Astrocyte (in vitro differentiated cells and primary cell): ENCODE results near the gene ANK3. TPM values are rescaled to one million over a fixed set of nuclear protein-coding genes. Genes with fewer than 3 reads are reported as not detected.

Experiments used
- DNase-seq: peaks from one replicate; pipeline ENCODE4 v3.0.0-alpha.2; 2010; ENCODE audit warnings: low read depth
- FAIRE-seq: peaks from 2 replicates; lab custom pipeline; 2011; peaks lifted over from hg19 to GRCh38; lab: Jason Lieb, UNC
- H2AFZ ChIP-seq: 2 replicates; pipeline ENCODE4 v1.6.0; 2012; ENCODE audit warnings: low read depth, low read length, inconsistent platforms
- H3K27ac ChIP-seq: 2 replicates; pipeline ENCODE4 v1.5.1; 2011; ENCODE audit warnings: low read depth, low read length, inconsistent platforms
- H3K27me3 ChIP-seq: 2 replicates; pipeline ENCODE4 v1.6.0; 2011; ENCODE audit warnings: low read length, inconsistent platforms; ENCODE audit not compliant: insufficient read depth
- H3K36me3 ChIP-seq: 2 replicates; pipeline ENCODE4 v1.5.1; 2011; ENCODE audit warnings: low read length, inconsistent platforms; ENCODE audit not compliant: insufficient read depth
- H3K4me1 ChIP-seq: 2 replicates; pipeline ENCODE4 v1.5.1; 2011; ENCODE audit warnings: low read length, inconsistent platforms; ENCODE audit not compliant: insufficient read depth
- H3K4me2 ChIP-seq: 2 replicates; pipeline ENCODE4 v1.6.0; 2012; ENCODE audit warnings: low read length, inconsistent platforms
- H3K4me3 ChIP-seq: 2 replicates; pipeline ENCODE4 v1.5.1; 2011; ENCODE audit warnings: low read depth, mild to moderate bottlenecking, low read length, inconsistent platforms; ENCODE audit not compliant: insufficient read depth
- H3K79me2 ChIP-seq: 2 replicates; pipeline ENCODE4 v1.6.0; 2012; ENCODE audit warnings: mild to moderate bottlenecking, low read length, inconsistent platforms; ENCODE audit not compliant: insufficient read depth
- H3K9ac ChIP-seq: 2 replicates; pipeline ENCODE4 v1.6.0; 2012; ENCODE audit warnings: mild to moderate bottlenecking, low read length, inconsistent platforms
- H3K9me3 ChIP-seq: 2 replicates; pipeline ENCODE4 v1.5.1; 2012; ENCODE audit warnings: low read depth, mild to moderate bottlenecking, low read length, inconsistent platforms; ENCODE audit not compliant: insufficient read depth
- H4K20me1 ChIP-seq: 2 replicates; pipeline ENCODE4 v1.6.0; 2012; ENCODE audit warnings: low read length, inconsistent platforms; ENCODE audit not compliant: insufficient read depth
- H3K27ac Mint-ChIP-seq: one replicate; pipeline ENCODE4 v1.8.0; 2021; ENCODE audit warnings: mild to moderate bottlenecking, mixed read lengths; ENCODE audit not compliant: unreplicated experiment
- H3K27me3 Mint-ChIP-seq: one replicate; pipeline ENCODE4 v1.8.0; 2021; ENCODE audit warnings: low read depth, mixed read lengths; ENCODE audit not compliant: unreplicated experiment
- H3K36me3 Mint-ChIP-seq: one replicate; pipeline ENCODE4 v1.8.0; 2021; ENCODE audit warnings: low read depth, mixed read lengths; ENCODE audit not compliant: unreplicated experiment
- H3K4me1 Mint-ChIP-seq: one replicate; pipeline ENCODE4 v1.8.0; 2021; ENCODE audit warnings: low read depth, mixed read lengths; ENCODE audit not compliant: unreplicated experiment
- H3K4me3 Mint-ChIP-seq: one replicate; pipeline ENCODE4 v1.8.0; 2021; ENCODE audit warnings: mild to moderate bottlenecking, moderate library complexity, mixed read lengths; ENCODE audit not compliant: unreplicated experiment
- H3K9me3 Mint-ChIP-seq: one replicate; pipeline ENCODE4 v1.8.0; 2021; ENCODE audit warnings: mild to moderate bottlenecking, mixed read lengths; ENCODE audit not compliant: unreplicated experiment
- CTCF ChIP-seq: IDR thresholded peaks from 2 replicates; pipeline ENCODE4 v1.5.1; 2011; ENCODE audit warnings: low read depth, mild to moderate bottlenecking, inconsistent platforms, low read length, moderate library complexity; ENCODE audit not compliant: insufficient read depth
- EZH2 ChIP-seq: IDR thresholded peaks from 2 replicates; pipeline ENCODE4 v1.6.1; 2012; ENCODE audit warnings: mild to moderate bottlenecking, low read length, inconsistent platforms; ENCODE audit not compliant: insufficient read depth
- total RNA-seq: library from RNA; stranded (reverse); gene quantifications from 2 replicates; pipeline ENCODE4 v1.2.1, GENCODE V29; 2021

ANK3 gene
- total RNA-seq, 1 donor from 2014 or later = 21.1 TPM

GRCh38 chr10:60029475-60029874, 360.2 kb downstream of the ANK3 start:
- H3K27ac Mint-ChIP-seq = no peak overlapping the region
- Histone ChIP-seq H3K27ac (no peak overlapping the region), H3K4me2 (no peak overlapping the region), H2AFZ (no peak overlapping the region), H4K20me1 (no peaks in the 10 kb centered on the region), H3K79me2 (no peaks in the 10 kb centered on the region), H3K9me3 (no peaks in the 10 kb centered on the region), H3K36me3 (no peaks in the 10 kb centered on the region), H3K27me3 (no peaks in the 10 kb centered on the region), H3K4me3 (no peak overlapping the region), H3K9ac (no peak overlapping the region), H3K4me1 (no peaks in the 10 kb centered on the region)
- no peaks in the 10 kb centered on the region for H3K27me3 Mint-ChIP-seq
- TF ChIP-seq CTCF = no peak
- no peak overlapping the region for H3K4me3 Mint-ChIP-seq
- no peaks in the 10 kb centered on the region for H3K4me1 Mint-ChIP-seq
- peaks cover 2% of the 10 kb centered on the region for H3K9me3 Mint-ChIP-seq
- H3K36me3 Mint-ChIP-seq = no peaks in the 10 kb centered on the region
- no peak for FAIRE-seq
- no peak for DNase-seq

- no peaks in the 10 kb centered on the region for H3K36me3 Mint-ChIP-seq
- no peaks in the 10 kb centered on the region for H3K27me3 ChIP-seq
- H3K4me1 ChIP-seq = no peaks in the 10 kb centered on the region
- H3K27ac ChIP-seq = no peak overlapping the region
- TF ChIP-seq CTCF (no peak), EZH2 (no peak)
- FAIRE-seq = no peak
- no peaks in the 10 kb centered on the region for H4K20me1 ChIP-seq
- no peak overlapping the region for H2AFZ ChIP-seq
- peaks cover 3% of the 10 kb centered on the region for H3K9me3 Mint-ChIP-seq
- no peak overlapping the region for H3K4me3 Mint-ChIP-seq
- H3K27me3 Mint-ChIP-seq = no peaks in the 10 kb centered on the region
- no peaks in the 10 kb centered on the region for H3K9me3 ChIP-seq
- DNase-seq = no peak
- no peak overlapping the region for H3K9ac ChIP-seq
- no peak overlapping the region for H3K27ac Mint-ChIP-seq
- no peaks in the 10 kb centered on the region for H3K4me1 Mint-ChIP-seq
- H3K4me3 ChIP-seq = no peak overlapping the region
- no peaks in the 10 kb centered on the region for H3K79me2 ChIP-seq
- H3K4me2 ChIP-seq = no peak overlapping the region
- no peaks in the 10 kb centered on the region for H3K36me3 ChIP-seq
Measured at GRCh38 chr10:60028081-60028480, 361.6 kb downstream of the ANK3 start.

- DNase-seq = no peak
Measured at GRCh38 chr10:60025279-60025678, 364.4 kb downstream of the ANK3 start.

More at GRCh38 chr10:60025279-60025678, 364.4 kb downstream of the ANK3 start:
- Histone ChIP-seq H3K27me3 (no peaks in the 10 kb centered on the region), H3K9ac (no peak overlapping the region), H3K9me3 (no peaks in the 10 kb centered on the region), H3K27ac (no peak overlapping the region), H3K4me1 (no peaks in the 10 kb centered on the region), H3K36me3 (no peaks in the 10 kb centered on the region), H4K20me1 (no peaks in the 10 kb centered on the region), H3K79me2 (no peaks in the 10 kb centered on the region), H2AFZ (no peak overlapping the region), H3K4me2 (no peak overlapping the region), H3K4me3 (no peak overlapping the region)
- Mint-ChIP-seq H3K36me3 (no peaks in the 10 kb centered on the region), H3K4me1 (no peaks in the 10 kb centered on the region), H3K4me3 (no peak overlapping the region), H3K27me3 (no peaks in the 10 kb centered on the region), H3K27ac (no peak overlapping the region), H3K9me3 (peaks cover 3% of the 10 kb centered on the region)
- no peak for FAIRE-seq
- TF ChIP-seq CTCF (no peak), EZH2 (no peak)
